GM10847 (cell line): ENCODE data around the gene RHOC.

ENCODE experiments used
- POLR2A ChIP-seq: IDR thresholded peaks from 2 replicates; pipeline ENCODE4 v1.6.1; 2011; ENCODE audit not compliant: insufficient read length; ENCODE audit errors: extremely low read depth

Gene RHOC

GRCh38 chr1:112673592-112674439 is 33.1 kb downstream of the RHOC start:
- no peak for TF ChIP-seq POLR2A

GRCh38 chr1:112672842-112673241 is 34.1 kb downstream of the RHOC start:
- TF ChIP-seq POLR2A, result no peak

GRCh38 chr1:112672009-112672408 is 34.9 kb downstream of the RHOC start:
- no peak for TF ChIP-seq POLR2A

- TF ChIP-seq POLR2A, result no peak
Observed at GRCh38 chr1:112666946-112667345, 40.0 kb downstream of the RHOC start.

GRCh38 chr1:112665857-112666256 is 41.1 kb downstream of the RHOC start:
- no peak for TF ChIP-seq POLR2A

GRCh38 chr1:112651205-112651604 is 55.7 kb downstream of the RHOC start:
- no peak for TF ChIP-seq POLR2A
